WERI-Rb-1 (cell line): ENCODE data around the gene PPP3R1.
A peak's percentile ranks its signal among the peaks of the same experiment; 100 is the strongest.

Experiments used
- DNase-seq: peaks from one replicate; pipeline ENCODE4 v3.0.0-alpha.2; 2020
- H3K27ac ChIP-seq: fragments of 250-450 bp; sonication (Bioruptor Pico); 2 replicates; pipeline ENCODE4 v1.5.1; 2020; ENCODE audit warnings: mild to moderate bottlenecking, moderate library complexity
- H3K27me3 ChIP-seq: fragments of 250-450 bp; sonication (Bioruptor Pico); 2 replicates; pipeline ENCODE4 v1.5.1; 2021; ENCODE audit warnings: mild to moderate bottlenecking, low read depth, moderate library complexity; ENCODE audit not compliant: insufficient read depth, severe bottlenecking
- H3K36me3 ChIP-seq: fragments of 250-450 bp; sonication (Bioruptor Pico); 2 replicates; pipeline ENCODE4 v1.5.1; 2020; ENCODE audit warnings: mild to moderate bottlenecking, moderate library complexity
- H3K4me3 ChIP-seq: 2 replicates; pipeline ENCODE4 v1.5.1; 2011; ENCODE audit warnings: low read depth, mild to moderate bottlenecking, control low read depth, low read length
- H3K9me3 ChIP-seq: fragments of 250-450 bp; sonication (Bioruptor Pico); 2 replicates; pipeline ENCODE4 v1.5.1; 2021; ENCODE audit warnings: mild to moderate bottlenecking, moderate library complexity; ENCODE audit not compliant: severe bottlenecking
- TF ChIP-seq, protein P1 (sequence below): IDR thresholded peaks from 2 replicates; pipeline ENCODE4 v1.5.1; 2011; ENCODE audit warnings: low read depth, mild to moderate bottlenecking, control low read depth, inconsistent platforms, low read length

Gene PPP3R1

GRCh38 chr2:68156419-68156818 is 95.9 kb downstream of the PPP3R1 start:
- TF ChIP-seq, protein P1, sequence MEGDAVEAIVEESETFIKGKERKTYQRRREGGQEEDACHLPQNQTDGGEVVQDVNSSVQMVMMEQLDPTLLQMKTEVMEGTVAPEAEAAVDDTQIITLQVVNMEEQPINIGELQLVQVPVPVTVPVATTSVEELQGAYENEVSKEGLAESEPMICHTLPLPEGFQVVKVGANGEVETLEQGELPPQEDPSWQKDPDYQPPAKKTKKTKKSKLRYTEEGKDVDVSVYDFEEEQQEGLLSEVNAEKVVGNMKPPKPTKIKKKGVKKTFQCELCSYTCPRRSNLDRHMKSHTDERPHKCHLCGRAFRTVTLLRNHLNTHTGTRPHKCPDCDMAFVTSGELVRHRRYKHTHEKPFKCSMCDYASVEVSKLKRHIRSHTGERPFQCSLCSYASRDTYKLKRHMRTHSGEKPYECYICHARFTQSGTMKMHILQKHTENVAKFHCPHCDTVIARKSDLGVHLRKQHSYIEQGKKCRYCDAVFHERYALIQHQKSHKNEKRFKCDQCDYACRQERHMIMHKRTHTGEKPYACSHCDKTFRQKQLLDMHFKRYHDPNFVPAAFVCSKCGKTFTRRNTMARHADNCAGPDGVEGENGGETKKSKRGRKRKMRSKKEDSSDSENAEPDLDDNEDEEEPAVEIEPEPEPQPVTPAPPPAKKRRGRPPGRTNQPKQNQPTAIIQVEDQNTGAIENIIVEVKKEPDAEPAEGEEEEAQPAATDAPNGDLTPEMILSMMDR, result no peak
- DNase-seq, result no peak
- H3K4me3 ChIP-seq, result peak overlapping the region; percentile 95
- H3K9me3 ChIP-seq, result no peaks in the 10 kb centered on the region
- H3K27ac ChIP-seq, result peak overlapping the region; percentile 99
- no peaks in the 10 kb centered on the region for H3K27me3 ChIP-seq
- peaks cover 23% of the 10 kb centered on the region for H3K36me3 ChIP-seq

- no peak overlapping the region for H3K4me3 ChIP-seq
- TF ChIP-seq, protein P1, result no peak
- peaks cover 15% of the 10 kb centered on the region for H3K36me3 ChIP-seq
- H3K27me3 ChIP-seq, result no peaks in the 10 kb centered on the region
- H3K27ac ChIP-seq, result no peak overlapping the region
- H3K9me3 ChIP-seq, result no peaks in the 10 kb centered on the region
- DNase-seq, result no peak
Observed at GRCh38 chr2:68155618-68156017, 96.7 kb downstream of the PPP3R1 start.

- TF ChIP-seq, protein P1, result no peak
- Histone ChIP-seq H3K4me3 (no peak overlapping the region), H3K27me3 (no peaks in the 10 kb centered on the region), H3K9me3 (no peaks in the 10 kb centered on the region), H3K27ac (no peak overlapping the region), H3K36me3 (no peaks in the 10 kb centered on the region; the same call in 1 of the 2 replicates)
- no peak for DNase-seq
Observed at GRCh38 chr2:68152681-68153347, 99.5 kb downstream of the PPP3R1 start.

GRCh38 chr2:68151037-68151436 is 101.3 kb downstream of the PPP3R1 start:
- DNase-seq, result no peak
- Histone ChIP-seq H3K9me3 (no peaks in the 10 kb centered on the region), H3K27ac (no peak overlapping the region), H3K27me3 (no peaks in the 10 kb centered on the region), H3K4me3 (no peak overlapping the region), H3K36me3 (no peaks in the 10 kb centered on the region)
- TF ChIP-seq, protein P1, result no peak

DNA sequence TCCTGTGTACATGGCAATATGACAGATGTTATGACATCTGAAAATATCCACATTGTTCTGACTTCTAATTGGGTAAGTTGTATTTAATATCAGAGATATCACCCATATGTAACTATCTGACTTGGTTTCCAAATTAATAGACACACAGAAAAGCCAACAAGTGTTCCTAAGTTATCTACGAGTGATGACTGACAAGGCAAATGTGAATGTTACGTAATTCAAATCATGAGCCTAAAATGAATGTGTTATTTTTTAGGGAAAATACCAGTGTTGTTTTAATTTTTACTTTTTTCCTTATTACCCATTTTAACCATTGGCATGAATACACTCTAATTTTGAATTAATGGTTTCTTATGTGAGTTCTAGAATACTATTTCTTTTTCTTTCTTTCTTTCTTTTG is 110.5 kb downstream of the PPP3R1 start:
- Histone ChIP-seq H3K9me3 (no peaks in the 10 kb centered on the region), H3K27ac (no peak overlapping the region), H3K27me3 (no peaks in the 10 kb centered on the region), H3K4me3 (no peak overlapping the region), H3K36me3 (peaks cover 5% of the 10 kb centered on the region)
- DNase-seq, result no peak
- TF ChIP-seq, protein P1, result no peak
